ENCODE data around the gene IQSEC1.

Gene IQSEC1

GRCh38 chr3:12955651-12956315 is 117.4 kb downstream of the IQSEC1 start:
- no peak for DNase-seq (ENCODE audit: low read depth, low spot score)

DNA sequence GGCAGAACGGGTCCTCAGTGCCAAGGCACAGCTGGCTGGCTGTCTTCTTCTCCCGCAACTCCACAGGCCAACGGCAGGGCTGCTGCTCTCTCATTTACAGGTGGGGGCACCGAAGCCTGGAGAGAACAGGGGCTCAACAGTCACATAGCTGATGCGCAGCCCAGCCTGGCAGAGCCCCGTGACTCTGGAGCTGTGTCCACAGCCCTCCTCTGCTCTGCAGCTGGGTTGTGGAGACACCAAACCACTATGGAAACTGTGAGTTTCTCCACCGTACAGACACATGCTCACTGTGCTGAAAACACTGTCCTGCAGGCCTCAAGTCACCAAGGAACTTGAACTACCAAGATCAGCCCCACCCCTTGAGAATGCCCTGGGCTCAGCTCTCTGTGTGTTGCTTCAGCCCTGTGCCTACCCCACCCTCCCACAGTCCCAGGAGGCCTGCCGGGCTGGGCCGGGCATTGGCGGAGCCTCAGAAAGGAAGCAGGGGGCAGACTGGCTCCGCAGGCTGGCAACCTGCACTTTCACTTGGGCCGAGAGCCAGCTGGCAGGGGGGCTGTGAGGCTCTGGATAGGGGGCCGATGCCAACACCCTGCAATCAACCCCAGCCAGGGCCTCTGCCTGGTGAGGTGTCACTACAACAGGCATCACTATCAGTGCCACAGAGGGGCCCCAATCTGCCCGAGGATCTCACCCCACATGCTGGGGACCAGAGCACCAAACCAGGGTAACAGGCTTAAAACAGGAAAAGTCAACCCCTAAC is 118.2 kb downstream of the IQSEC1 start:
- DNase-seq (ENCODE audit: low read depth, low spot score) = no peak

- no peak for DNase-seq (ENCODE audit: low read depth, low spot score)
Observed at GRCh38 chr3:12954180-12954579, 119.0 kb downstream of the IQSEC1 start.

- DNase-seq (ENCODE audit: low read depth, low spot score) = no peak
Observed at GRCh38 chr3:12953201-12953995, 119.8 kb downstream of the IQSEC1 start.

DNA sequence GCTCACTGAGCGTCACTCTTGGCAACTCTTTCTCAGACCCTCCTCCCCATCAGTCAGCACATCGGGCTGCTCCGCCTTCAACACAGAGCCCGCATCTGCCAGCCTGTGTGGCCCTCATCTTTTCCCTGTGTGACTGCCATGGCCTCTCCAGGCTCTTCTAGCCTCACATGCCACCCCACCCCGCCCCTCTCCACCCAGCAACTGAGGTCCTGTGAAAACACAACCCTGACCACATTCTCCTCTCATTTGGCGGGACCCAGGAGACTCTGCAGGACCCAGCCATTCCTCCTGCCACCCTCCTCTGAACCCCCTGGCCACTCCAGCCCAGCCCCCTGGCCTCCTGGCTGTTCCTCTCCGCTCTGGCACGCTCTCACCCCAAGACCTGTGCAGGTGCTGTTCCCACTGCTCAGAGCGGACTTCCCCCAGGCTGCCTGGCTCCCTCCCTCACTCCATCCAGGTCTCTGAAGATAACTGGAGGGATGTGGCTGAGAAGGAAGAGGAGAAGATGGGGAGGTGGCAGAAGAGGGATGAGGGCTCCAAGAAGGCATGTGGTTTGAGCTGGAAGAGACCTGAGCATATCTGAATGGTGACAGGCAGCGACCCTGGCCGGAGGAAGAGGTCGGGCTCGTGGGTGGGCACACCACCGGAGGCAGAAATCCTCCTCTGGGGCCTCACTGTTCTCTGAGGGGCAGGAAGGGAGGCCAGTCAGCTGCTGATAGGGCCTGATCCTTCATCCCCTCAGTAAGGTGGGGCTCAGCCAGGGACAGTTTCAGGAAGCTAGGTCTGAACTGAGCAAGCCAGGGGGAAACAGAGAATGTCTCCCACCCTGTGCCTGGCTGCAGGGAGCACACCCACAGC is 120.7 kb downstream of the IQSEC1 start:
- DNase-seq (ENCODE audit: low read depth, low spot score) = no peak

- DNase-seq (ENCODE audit: low read depth, low spot score) = no peak
Observed at GRCh38 chr3:12948891-12949711, 124.1 kb downstream of the IQSEC1 start.

DNA sequence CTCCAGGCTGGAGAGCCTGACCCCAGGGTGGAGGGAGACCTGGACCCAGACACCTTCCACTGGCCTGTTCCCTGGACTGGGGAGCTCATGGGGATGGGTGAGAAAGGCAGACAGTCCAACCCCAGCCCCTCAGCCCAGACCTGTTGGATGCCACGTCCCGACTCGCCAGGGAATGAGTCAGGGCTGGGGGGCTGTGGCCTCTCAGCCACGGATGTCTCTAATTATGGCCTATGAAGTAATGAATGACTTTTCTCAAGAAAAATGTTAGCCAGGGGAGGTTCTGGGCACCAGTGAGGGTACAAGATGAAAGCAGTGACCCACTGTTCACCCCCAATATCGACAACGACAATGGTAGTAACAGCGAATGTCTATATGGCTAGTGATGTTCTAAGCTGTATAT is 124.9 kb downstream of the IQSEC1 start:
- DNase-seq (ENCODE audit: low read depth, low spot score) = no peak

DNA sequence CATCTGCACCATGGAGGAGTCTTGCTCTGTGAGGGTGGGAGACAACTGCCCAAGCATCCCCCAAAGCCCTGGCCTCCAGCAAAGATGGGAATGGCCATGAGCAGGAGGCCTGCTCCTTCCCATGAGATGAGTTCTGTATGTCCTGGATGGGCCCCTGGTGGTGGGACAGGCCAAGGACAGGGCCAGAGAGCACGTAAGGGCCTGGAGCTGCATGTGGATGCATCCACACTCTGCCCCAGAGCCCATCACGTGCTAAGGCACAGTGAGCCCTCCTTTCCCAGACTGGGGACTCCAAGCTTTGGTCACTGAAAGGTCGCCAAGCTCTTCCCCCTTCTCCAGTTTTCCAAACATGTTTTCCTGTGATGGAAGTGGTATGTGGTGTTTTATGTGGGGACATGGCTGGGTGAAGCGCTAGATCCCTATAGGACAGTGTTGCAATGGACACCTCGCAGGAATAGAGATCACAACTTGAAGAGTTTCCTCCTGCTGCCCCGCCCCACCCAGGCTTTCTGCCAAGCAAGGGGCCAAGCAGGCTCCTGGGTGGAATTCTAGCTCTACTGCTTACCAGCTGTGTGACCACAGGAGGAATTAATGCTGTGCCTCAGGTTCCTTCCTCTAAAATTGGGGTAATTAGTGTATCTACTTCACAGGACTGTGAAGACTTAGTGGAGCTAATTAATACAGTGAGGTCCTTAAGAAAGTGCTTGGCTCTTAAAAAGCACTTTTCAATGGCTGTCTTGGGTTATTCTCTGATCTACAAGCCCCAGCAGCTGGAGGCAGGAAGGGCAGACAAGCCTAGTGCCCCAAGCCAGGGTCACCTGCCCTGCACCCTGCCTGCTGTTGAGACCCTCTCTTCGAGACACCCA is 125.5 kb downstream of the IQSEC1 start:
- DNase-seq (ENCODE audit: low read depth, low spot score) = no peak

DNA sequence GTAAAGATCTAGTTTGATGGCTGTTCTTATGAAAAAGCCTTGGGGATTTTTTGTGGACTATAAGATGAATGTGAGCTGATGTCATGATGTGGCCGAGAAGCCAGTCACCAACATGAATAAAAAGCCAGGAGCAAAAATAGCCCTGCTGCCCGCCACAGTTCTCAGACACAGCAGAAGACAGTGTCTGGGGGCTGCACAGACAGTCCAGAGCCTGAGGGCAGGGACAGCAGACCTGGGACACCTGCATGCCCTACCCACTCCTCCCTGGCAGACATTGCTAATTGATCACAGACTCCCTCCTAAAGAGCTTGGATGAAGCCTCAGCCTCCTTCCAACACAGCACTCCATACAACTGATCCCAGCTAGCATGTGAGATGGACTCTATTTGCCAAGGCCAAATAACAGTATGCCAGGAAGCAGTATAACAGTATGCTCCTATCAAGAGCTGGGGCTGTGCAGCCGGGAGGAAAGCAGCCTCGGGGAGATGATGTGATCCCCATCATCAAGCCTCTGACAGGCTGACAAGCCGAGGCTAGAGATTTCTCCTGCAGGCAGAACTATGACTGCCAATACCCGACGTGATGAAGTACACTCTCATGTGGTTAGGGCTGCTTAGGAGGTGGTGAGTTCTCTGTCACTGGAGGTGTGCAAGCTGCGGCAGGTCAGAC is 126.4 kb downstream of the IQSEC1 start:
- DNase-seq (ENCODE audit: low read depth, low spot score) = no peak

- no peak for DNase-seq (ENCODE audit: low read depth, low spot score)
Observed at GRCh38 chr3:12946251-12946648, 127.0 kb downstream of the IQSEC1 start.

- no peak for DNase-seq (ENCODE audit: low read depth, low spot score)
Observed at GRCh38 chr3:12944849-12945248, 128.4 kb downstream of the IQSEC1 start.

DNA sequence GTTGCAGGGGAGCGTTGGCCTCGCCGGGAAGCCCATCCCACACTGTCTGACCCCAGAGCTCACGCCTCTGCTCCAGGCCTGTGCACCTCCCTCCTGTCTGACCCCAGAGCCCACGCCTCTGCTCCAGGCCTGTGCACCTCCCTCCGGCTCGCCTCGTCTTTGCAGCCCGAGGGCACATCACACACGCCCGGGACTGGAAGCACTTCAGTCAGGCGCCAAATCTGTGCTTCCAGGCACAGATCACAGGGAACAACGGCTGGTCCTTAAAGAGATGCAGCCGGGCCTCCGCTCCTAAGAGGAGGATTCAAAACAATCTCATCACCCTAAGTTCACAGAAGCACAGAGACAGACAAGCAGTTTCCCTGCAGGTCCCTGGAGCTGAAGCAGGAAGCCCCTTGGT is 128.8 kb downstream of the IQSEC1 start:
- no peak for DNase-seq (ENCODE audit: low read depth, low spot score)

DNA sequence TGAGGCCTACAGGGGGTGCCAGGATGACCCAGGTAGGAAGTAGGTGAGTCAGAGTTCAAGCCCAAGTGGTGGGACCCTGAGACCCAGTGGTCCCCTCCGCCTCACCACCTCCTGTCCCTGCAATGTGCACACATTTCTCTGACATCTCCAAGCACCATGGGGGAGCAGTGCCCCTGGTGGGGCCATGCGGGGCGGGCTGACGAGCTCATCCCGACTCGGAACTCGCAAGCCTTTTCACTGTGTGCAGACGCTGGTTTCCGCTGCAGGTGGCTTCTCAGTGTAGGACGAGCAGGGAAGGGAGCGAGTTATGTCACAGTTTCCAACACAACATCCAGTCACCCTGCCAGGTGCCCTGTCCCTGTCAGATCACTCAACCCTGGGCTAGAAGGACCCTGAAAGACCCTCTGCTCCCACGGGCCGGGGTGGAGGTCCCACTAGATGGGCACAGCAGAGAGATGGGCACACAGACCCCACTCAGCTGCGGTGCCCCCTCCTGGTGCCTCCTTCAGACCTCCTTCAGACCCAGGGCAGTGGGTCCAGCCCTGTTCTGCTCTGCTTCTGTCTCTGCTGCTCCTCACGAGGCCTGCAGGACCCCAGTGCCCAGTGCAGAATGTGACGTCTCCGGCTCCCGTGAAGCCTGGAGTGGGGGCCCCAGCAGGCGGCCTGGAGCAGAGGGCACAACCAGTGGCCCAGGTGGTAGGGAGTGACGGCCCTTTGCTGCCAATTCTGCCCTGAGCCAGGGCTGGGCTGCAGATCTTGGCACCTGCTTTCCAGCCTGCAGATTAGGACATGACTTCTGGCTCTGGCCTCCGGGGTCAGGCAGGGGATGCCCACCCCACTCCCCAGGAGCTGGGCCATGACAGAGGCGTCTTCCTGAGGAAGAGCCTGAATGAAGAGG is 129.9 kb downstream of the IQSEC1 start:
- no peak for DNase-seq (ENCODE audit: low read depth, low spot score)

GRCh38 chr3:12941495-12942023 is 131.7 kb downstream of the IQSEC1 start:
- no peak for DNase-seq (ENCODE audit: low read depth, low spot score)

DNA sequence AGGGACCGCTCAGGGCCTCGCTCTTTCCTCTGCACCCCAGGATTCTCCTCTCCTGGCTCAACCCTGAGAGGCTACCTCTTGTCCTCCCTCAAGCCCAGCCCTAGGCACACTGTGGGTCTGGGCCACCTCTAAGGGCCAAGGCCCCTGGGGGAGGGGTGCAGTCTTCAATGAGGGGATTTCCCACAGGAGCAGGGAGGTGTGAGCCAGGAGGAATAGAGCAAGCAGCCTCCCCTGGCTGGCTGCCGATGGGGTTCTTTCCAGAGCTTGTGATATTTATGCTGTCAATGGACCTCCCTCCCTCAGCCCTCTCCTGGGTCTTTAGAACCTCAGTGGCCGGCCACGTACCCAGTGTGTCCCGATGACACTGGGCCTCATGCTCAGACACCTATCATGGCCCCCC is 132.4 kb downstream of the IQSEC1 start:
- no peak for DNase-seq (ENCODE audit: low read depth, low spot score)

GRCh38 chr3:12939137-12939536 is 134.1 kb downstream of the IQSEC1 start:
- DNase-seq (ENCODE audit: low read depth, low spot score) = no peak

DNA sequence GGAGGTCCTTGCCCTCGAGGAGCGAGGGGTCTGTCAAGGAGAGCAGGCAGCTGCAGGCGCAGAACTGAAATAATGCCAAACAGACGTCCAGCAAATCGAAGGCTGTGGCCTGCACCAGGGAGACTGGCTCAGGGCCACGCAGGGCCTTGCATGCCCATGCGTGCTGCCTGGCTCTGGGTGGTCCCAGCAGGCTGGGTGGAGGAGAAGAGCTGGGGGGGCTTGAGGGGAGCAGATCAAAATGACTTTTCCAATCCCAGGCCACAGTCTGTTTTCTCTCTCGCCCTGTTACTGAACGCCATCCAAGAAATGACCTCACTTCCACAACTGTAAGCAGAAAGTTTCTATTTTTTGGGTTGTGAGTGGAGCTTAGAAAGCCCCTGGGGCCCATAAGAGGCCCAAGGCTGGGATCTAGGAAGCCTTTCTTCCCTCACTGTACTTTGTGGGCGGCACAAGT is 134.9 kb downstream of the IQSEC1 start:
- no peak for DNase-seq (ENCODE audit: low read depth, low spot score)
